Stimulated activated CD4-positive, alpha-beta T cell treated with anti-CD3 and anti-CD28 coated beads, Interleukin-1b, Interleukin-23, amount 100 ng/mL, for 48 hours (primary cell): ENCODE measurements around the gene COX7B2.

Experiments used
- DNase-seq: peaks from one replicate; pipeline ENCODE4 v3.0.0-alpha.2; 2020

The COX7B2 gene

GRCh38 chr4:46886711-46887110 is 22.3 kb downstream of the COX7B2 start:
- no peak for DNase-seq

GRCh38 chr4:46878641-46879040 is 30.4 kb downstream of the COX7B2 start:
- no peak for DNase-seq

GRCh38 chr4:46874811-46875210 is 34.2 kb downstream of the COX7B2 start:
- no peak for DNase-seq

GRCh38 chr4:46870411-46870810 is 38.6 kb downstream of the COX7B2 start:
- no peak for DNase-seq

GRCh38 chr4:46856333-46856732 is 52.7 kb downstream of the COX7B2 start:
- DNase-seq, result no peak

GRCh38 chr4:46852800-46853199 is 56.2 kb downstream of the COX7B2 start:
- no peak for DNase-seq

- DNase-seq, result no peak
Observed at GRCh38 chr4:46850026-46850425, 59.0 kb downstream of the COX7B2 start.

GRCh38 chr4:46844325-46844917 is 64.6 kb downstream of the COX7B2 start:
- DNase-seq, result peak; percentile 27

GRCh38 chr4:46839128-46839527 is 69.9 kb downstream of the COX7B2 start:
- DNase-seq, result no peak

- no peak for DNase-seq
Observed at GRCh38 chr4:46837639-46838038, 71.4 kb downstream of the COX7B2 start.

- no peak for DNase-seq
Observed at GRCh38 chr4:46836584-46836983, 72.5 kb downstream of the COX7B2 start.

GRCh38 chr4:46830971-46831454 is 78.0 kb downstream of the COX7B2 start:
- no peak for DNase-seq

GRCh38 chr4:46820154-46820553 is 88.9 kb downstream of the COX7B2 start:
- no peak for DNase-seq

- no peak for DNase-seq
Observed at GRCh38 chr4:46819095-46819494, 90.0 kb downstream of the COX7B2 start.

- DNase-seq, result no peak
Observed at GRCh38 chr4:46818604-46819003, 90.4 kb downstream of the COX7B2 start.

- no peak for DNase-seq
Observed at GRCh38 chr4:46817806-46818205, 91.2 kb downstream of the COX7B2 start.

- no peak for DNase-seq
Observed at GRCh38 chr4:46804781-46805413, 104.1 kb downstream of the COX7B2 start.

- DNase-seq, result no peak
Observed at GRCh38 chr4:46793036-46793435, 116.0 kb downstream of the COX7B2 start.

GRCh38 chr4:46781434-46782092 is 127.5 kb downstream of the COX7B2 start:
- DNase-seq, result no peak

GRCh38 chr4:46765465-46765864 is 143.6 kb downstream of the COX7B2 start:
- DNase-seq, result no peak

GRCh38 chr4:46730075-46730474 is 179.0 kb downstream of the COX7B2 start:
- DNase-seq, result no peak

GRCh38 chr4:46720055-46720454 is 189.0 kb downstream of the COX7B2 start:
- no peak for DNase-seq

GRCh38 chr4:46717950-46718349 is 191.1 kb downstream of the COX7B2 start:
- no peak for DNase-seq

GRCh38 chr4:46715468-46715867 is 193.6 kb downstream of the COX7B2 start:
- DNase-seq, result no peak
